GM19372 (cell line): Measurements from ENCODE around the gene LRRTM3.

Experiments used
- ATAC-seq: cut with Tn5 transposase; IDR thresholded peaks from one replicate; pipeline ENCODE4 v1.9.1; 2021; ENCODE audit warnings: mild to moderate bottlenecking, low read depth, moderate library complexity; ENCODE audit not compliant: unreplicated experiment

The LRRTM3 gene

GRCh38 chr10:66925896-66926715, at the start of gene LRRTM3:
Gene LRRTM3 (plus strand): TSS chr10:66926036.
- peak; percentile 100 for ATAC-seq

- no peak for ATAC-seq
These were observed 48.5 kb upstream of the LRRTM3 start for GRCh38 chr10:66877361-66877760.

GRCh38 chr10:66880292-66880691, 45.5 kb upstream of the LRRTM3 start:
- no peak for ATAC-seq

GRCh38 chr10:66880826-66881225, 45.0 kb upstream of the LRRTM3 start:
- no peak for ATAC-seq

- ATAC-seq, result no peak
These were observed 44.0 kb upstream of the LRRTM3 start for GRCh38 chr10:66881814-66882213.

- no peak for ATAC-seq
These were observed 43.6 kb upstream of the LRRTM3 start for GRCh38 chr10:66882271-66882670.

GRCh38 chr10:66886848-66887247, 39.0 kb upstream of the LRRTM3 start:
- no peak for ATAC-seq

GRCh38 chr10:66888237-66888636, 37.6 kb upstream of the LRRTM3 start:
- no peak for ATAC-seq

GRCh38 chr10:66892871-66893270, 33.0 kb upstream of the LRRTM3 start:
- no peak for ATAC-seq

- no peak for ATAC-seq
These were observed 15.2 kb upstream of the LRRTM3 start for GRCh38 chr10:66910671-66911070.

- ATAC-seq, result no peak
These were observed 9.8 kb upstream of the LRRTM3 start for GRCh38 chr10:66916030-66916429.

GRCh38 chr10:66917104-66917503, 8.7 kb upstream of the LRRTM3 start:
- ATAC-seq, result no peak

GRCh38 chr10:66919248-66919647, 6.6 kb upstream of the LRRTM3 start:
- no peak for ATAC-seq

- no peak for ATAC-seq
These were observed 1.0 kb upstream of the LRRTM3 start for GRCh38 chr10:66924674-66925345.

GRCh38 chr10:66925373-66925772, 463 bp upstream of the LRRTM3 start:
- ATAC-seq, result no peak

GRCh38 chr10:66926841-66927240, 1.0 kb downstream of the LRRTM3 start:
- ATAC-seq, result no peak

GRCh38 chr10:66927251-66927935, 1.6 kb downstream of the LRRTM3 start:
- no peak for ATAC-seq

GRCh38 chr10:66927971-66928770, 2.3 kb downstream of the LRRTM3 start:
- ATAC-seq, result no peak

- ATAC-seq, result no peak
These were observed 2.9 kb downstream of the LRRTM3 start for GRCh38 chr10:66928776-66929175.

- no peak for ATAC-seq
These were observed 3.5 kb downstream of the LRRTM3 start for GRCh38 chr10:66929375-66929774.
